DMS79 treated with DMSO at 0.1 percent for 48 hours (cell line): ENCODE results near the gene CSF2RB.

ENCODE experiments used
- DNase-seq: peaks from one replicate; lab custom pipeline; 2025; lab: John Stamatoyannopoulos, UW

Gene CSF2RB

GRCh38 chr22:36936362-36937116 lies 23.1 kb downstream of the CSF2RB start:
- DNase-seq = no peak

- no peak for DNase-seq
Measured at GRCh38 chr22:36937319-36938027, 24.0 kb downstream of the CSF2RB start.

- no peak for DNase-seq
Measured at GRCh38 chr22:36938028-36938425, 24.6 kb downstream of the CSF2RB start.

- no peak for DNase-seq
Measured at GRCh38 chr22:36938886-36939285, 25.5 kb downstream of the CSF2RB start.

GRCh38 chr22:36940676-36941075 lies 27.2 kb downstream of the CSF2RB start:
- no peak for DNase-seq

GRCh38 chr22:36942556-36942955 lies 29.1 kb downstream of the CSF2RB start:
- no peak for DNase-seq

GRCh38 chr22:36946421-36947158 lies 33.2 kb downstream of the CSF2RB start:
- no peak for DNase-seq

GRCh38 chr22:36948273-36949225 lies 35.1 kb downstream of the CSF2RB start:
- DNase-seq = no peak

- DNase-seq = no peak
Measured at GRCh38 chr22:36950797-36951590, 37.6 kb downstream of the CSF2RB start.

- DNase-seq = no peak
Measured at GRCh38 chr22:36951746-36952145, 38.3 kb downstream of the CSF2RB start.

GRCh38 chr22:36953239-36954080 lies 40.0 kb downstream of the CSF2RB start:
- DNase-seq = no peak

- no peak for DNase-seq
Measured at GRCh38 chr22:36954251-36955014, 41.0 kb downstream of the CSF2RB start.

GRCh38 chr22:36955691-36956090 lies 42.3 kb downstream of the CSF2RB start:
- no peak for DNase-seq

GRCh38 chr22:36958366-36958765 lies 44.9 kb downstream of the CSF2RB start:
- DNase-seq = no peak

- DNase-seq = no peak
Measured at GRCh38 chr22:36961626-36962025, 48.2 kb downstream of the CSF2RB start.

GRCh38 chr22:36963302-36963701 lies 49.9 kb downstream of the CSF2RB start:
- no peak for DNase-seq

GRCh38 chr22:36964106-36964505 lies 50.7 kb downstream of the CSF2RB start:
- DNase-seq = no peak

- DNase-seq = no peak
Measured at GRCh38 chr22:36965696-36966095, 52.3 kb downstream of the CSF2RB start.

- DNase-seq = no peak
Measured at GRCh38 chr22:36966851-36967540, 53.6 kb downstream of the CSF2RB start.
